HEK293 (cell line): ENCODE results near the gene OCRL.

Source experiments
- CTCF ChIA-PET: fragments of 350-600 bp; formaldehyde crosslinking; extraction: SDS; loops from one replicate; lab custom pipeline; 2021; ENCODE audit warnings: antibody characterized with exemption; lab: Yijun Ruan, JAX
- POLR2A ChIA-PET: fragments of 300-600 bp; formaldehyde crosslinking; extraction: SDS; loops from one replicate; lab custom pipeline; 2020; ENCODE audit warnings: antibody characterized with exemption, inconsistent platforms; lab: Yijun Ruan, JAX
- H3K27ac ChIP-seq: fragments of 200-500 bp; sonication (Bioruptor generic); 2 replicates; pipeline ENCODE4 v1.5.1; 2014; ENCODE audit warnings: low read depth, low read length, control low read depth, inconsistent platforms; ENCODE audit errors: extremely low read depth
- H3K36me3 ChIP-seq, 2 experiments: fragments of 200-500 bp in 1 of 2; sonication (Bioruptor generic) in 1 of 2; 1 replicate in 1 of 2; 2 replicates in 1 of 2; pipeline ENCODE4 v1.5.1; 2014 to 2017; ENCODE audit warnings: inconsistent platforms in 2 of 2, low read length in 2 of 2; ENCODE audit not compliant: control insufficient read depth in 2 of 2, insufficient read depth in 1 of 2
- H3K4me1 ChIP-seq: fragments of 200-500 bp; sonication (Bioruptor generic); 2 replicates; pipeline ENCODE4 v1.5.1; 2014; ENCODE audit warnings: mild to moderate bottlenecking, low read length, inconsistent platforms; ENCODE audit not compliant: control insufficient read depth, insufficient read depth
- H3K4me3 ChIP-seq: 2 replicates; pipeline ENCODE4 v1.5.1; 2011; ENCODE audit warnings: low read depth, mild to moderate bottlenecking, control low read depth, low read length, moderate library complexity
- H3K9me3 ChIP-seq: fragments of 200-500 bp; sonication (Bioruptor generic); 2 replicates; pipeline ENCODE4 v1.5.1; 2014; ENCODE audit warnings: low read depth, low read length, inconsistent platforms; ENCODE audit not compliant: control insufficient read depth, insufficient read depth
- HIC1 ChIP-seq: fragments of 450-650 bp; formaldehyde crosslinking; IDR thresholded peaks from 2 replicates; pipeline ENCODE4 v1.5.1; 2016; ENCODE audit warnings: missing biosample characterization, missing genetic modification characterization
- MYNN ChIP-seq: fragments of 450-650 bp; formaldehyde crosslinking; IDR thresholded peaks from 2 replicates; pipeline ENCODE4 v1.5.1; 2016; ENCODE audit warnings: missing biosample characterization, missing genetic modification characterization, borderline replicate concordance
- MZF1 ChIP-seq: fragments of 450-650 bp; formaldehyde crosslinking; IDR thresholded peaks from 2 replicates; pipeline ENCODE4 v1.5.1; 2017; ENCODE audit warnings: missing biosample characterization, missing genetic modification characterization, borderline replicate concordance
- PRDM10 ChIP-seq: fragments of 450-650 bp; formaldehyde crosslinking; IDR thresholded peaks from 2 replicates; pipeline ENCODE4 v1.5.1; 2016; ENCODE audit warnings: missing biosample characterization, missing genetic modification characterization
- SP2 ChIP-seq: fragments of 450-650 bp; formaldehyde crosslinking; IDR thresholded peaks from 2 replicates; pipeline ENCODE4 v1.5.1; 2016; ENCODE audit warnings: missing biosample characterization, missing genetic modification characterization
- ZBTB7A ChIP-seq: fragments of 450-650 bp; formaldehyde crosslinking; IDR thresholded peaks from 2 replicates; pipeline ENCODE4 v1.5.1; 2016; ENCODE audit warnings: low read depth, missing biosample characterization, missing genetic modification characterization
- ZIC2 ChIP-seq: fragments of 450-650 bp; formaldehyde crosslinking; IDR thresholded peaks from 2 replicates; pipeline ENCODE4 v1.5.1; 2016; ENCODE audit warnings: missing biosample characterization, missing genetic modification characterization
- ZNF133 ChIP-seq: fragments of 450-650 bp; formaldehyde crosslinking; IDR thresholded peaks from 2 replicates; pipeline ENCODE4 v1.5.1; 2016; ENCODE audit warnings: missing biosample characterization, missing genetic modification characterization
- ZNF19 ChIP-seq: fragments of 450-650 bp; formaldehyde crosslinking; IDR thresholded peaks from 2 replicates; pipeline ENCODE4; 2016; ENCODE audit warnings: missing biosample characterization, missing genetic modification characterization, low read depth
- ZNF274 ChIP-seq, 2 experiments: fragments of 200-500 bp in 1 of 2; fragments of 450-650 bp in 1 of 2; sonication (Bioruptor generic) in 1 of 2; formaldehyde crosslinking in 1 of 2; IDR thresholded peaks; 2 replicates each; pipeline versions ENCODE4 v1.5.1 to v1.6.1; 2014 to 2016; ENCODE audit warnings: borderline replicate concordance in 1 of 2, inconsistent platforms in 1 of 2, low read length in 1 of 2, missing biosample characterization in 1 of 2, missing genetic modification characterization in 1 of 2
- ZNF280D ChIP-seq: fragments of 450-650 bp; formaldehyde crosslinking; IDR thresholded peaks from 2 replicates; pipeline ENCODE4 v1.5.1; 2016; ENCODE audit warnings: missing biosample characterization, missing genetic modification characterization
- ZNF423 ChIP-seq: fragments of 450-650 bp; formaldehyde crosslinking; IDR thresholded peaks from 2 replicates; pipeline ENCODE4 v1.5.1; 2016; ENCODE audit warnings: missing biosample characterization, missing genetic modification characterization
- ZNF513 ChIP-seq: fragments of 450-650 bp; IDR thresholded peaks from 2 replicates; pipeline ENCODE4 v1.5.1; 2018; ENCODE audit warnings: missing biosample characterization, missing genetic modification characterization
- ZNF768 ChIP-seq: fragments of 450-650 bp; formaldehyde crosslinking; IDR thresholded peaks from 2 replicates; pipeline ENCODE4 v1.5.1; 2018; ENCODE audit warnings: missing biosample characterization, mild to moderate bottlenecking, missing genetic modification characterization
- ZNF830 ChIP-seq: fragments of 450-650 bp; IDR thresholded peaks from 2 replicates; pipeline ENCODE4 v1.5.0; 2018; ENCODE audit warnings: missing biosample characterization, missing genetic modification characterization, low read depth, mild to moderate bottlenecking, moderate library complexity
- ZNF837 ChIP-seq: fragments of 450-650 bp; formaldehyde crosslinking; IDR thresholded peaks from 2 replicates; pipeline ENCODE4 v1.5.1; 2016; ENCODE audit warnings: missing biosample characterization, missing genetic modification characterization
- TF ChIP-seq, protein P1 (sequence below): sonication (generic); formaldehyde crosslinking; IDR thresholded peaks from 2 replicates; pipeline ENCODE4 v1.8.1; 2022; ENCODE audit warnings: mild to moderate bottlenecking, moderate library complexity, missing genetic modification reagents
- TF ChIP-seq, protein P2 (sequence below): fragments of 450-650 bp; IDR thresholded peaks from 2 replicates; pipeline ENCODE4 v1.5.1; 2018; ENCODE audit warnings: missing biosample characterization, mild to moderate bottlenecking, missing genetic modification characterization
- TF ChIP-seq, protein P3 (sequence below): fragments of 450-650 bp; formaldehyde crosslinking; optimal IDR thresholded peaks from 2 replicates; pipeline ENCODE3; 2016; ENCODE audit warnings: missing biosample characterization, mild to moderate bottlenecking, missing genetic modification characterization
- TF ChIP-seq, protein P4 (sequence below): fragments of 450-650 bp; formaldehyde crosslinking; IDR thresholded peaks from 2 replicates; pipeline ENCODE4 v1.5.1; 2016; ENCODE audit warnings: missing biosample characterization, missing genetic modification characterization

OCRL gene

GRCh38 chrX:129608496-129608895 lies 68.4 kb downstream of the OCRL start:
- CTCF ChIA-PET, result interaction anchor here (0.6 to 4.1 kb wide), 17 partner anchors 8 to 1308 kb away, joined by 3 to 59 read pairs (median 4); no protein-coding TSS in a partner anchor
- TF ChIP-seq, protein P1, sequence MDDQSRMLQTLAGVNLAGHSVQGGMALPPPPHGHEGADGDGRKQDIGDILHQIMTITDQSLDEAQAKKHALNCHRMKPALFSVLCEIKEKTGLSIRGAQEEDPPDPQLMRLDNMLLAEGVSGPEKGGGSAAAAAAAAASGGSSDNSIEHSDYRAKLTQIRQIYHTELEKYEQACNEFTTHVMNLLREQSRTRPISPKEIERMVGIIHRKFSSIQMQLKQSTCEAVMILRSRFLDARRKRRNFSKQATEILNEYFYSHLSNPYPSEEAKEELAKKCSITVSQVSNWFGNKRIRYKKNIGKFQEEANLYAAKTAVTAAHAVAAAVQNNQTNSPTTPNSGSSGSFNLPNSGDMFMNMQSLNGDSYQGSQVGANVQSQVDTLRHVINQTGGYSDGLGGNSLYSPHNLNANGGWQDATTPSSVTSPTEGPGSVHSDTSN (CRISPR knock-in tag), result no peak
- no peak for TF ChIP-seq ZNF19 (tag by site-specific recombination)
- no peak for TF ChIP-seq ZIC2
- TF ChIP-seq ZNF768, result no peak
- TF ChIP-seq SP2 (tag by site-specific recombination), result no peak
- no peak for TF ChIP-seq MYNN (tag by site-specific recombination)
- TF ChIP-seq, protein P2, sequence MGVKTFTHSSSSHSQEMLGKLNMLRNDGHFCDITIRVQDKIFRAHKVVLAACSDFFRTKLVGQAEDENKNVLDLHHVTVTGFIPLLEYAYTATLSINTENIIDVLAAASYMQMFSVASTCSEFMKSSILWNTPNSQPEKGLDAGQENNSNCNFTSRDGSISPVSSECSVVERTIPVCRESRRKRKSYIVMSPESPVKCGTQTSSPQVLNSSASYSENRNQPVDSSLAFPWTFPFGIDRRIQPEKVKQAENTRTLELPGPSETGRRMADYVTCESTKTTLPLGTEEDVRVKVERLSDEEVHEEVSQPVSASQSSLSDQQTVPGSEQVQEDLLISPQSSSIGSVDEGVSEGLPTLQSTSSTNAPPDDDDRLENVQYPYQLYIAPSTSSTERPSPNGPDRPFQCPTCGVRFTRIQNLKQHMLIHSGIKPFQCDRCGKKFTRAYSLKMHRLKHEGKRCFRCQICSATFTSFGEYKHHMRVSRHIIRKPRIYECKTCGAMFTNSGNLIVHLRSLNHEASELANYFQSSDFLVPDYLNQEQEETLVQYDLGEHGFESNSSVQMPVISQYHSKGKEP (tag by site-specific recombination), result no peak
- no peak for TF ChIP-seq ZNF280D
- no peak for TF ChIP-seq ZNF513 (tag by site-specific recombination)
- TF ChIP-seq ZNF837 (tag by site-specific recombination), result no peak
- no peak for TF ChIP-seq ZNF423 (tag by site-specific recombination)
- TF ChIP-seq ZBTB7A (tag by site-specific recombination), result no peak
- no peak for TF ChIP-seq PRDM10
- TF ChIP-seq, protein P3, sequence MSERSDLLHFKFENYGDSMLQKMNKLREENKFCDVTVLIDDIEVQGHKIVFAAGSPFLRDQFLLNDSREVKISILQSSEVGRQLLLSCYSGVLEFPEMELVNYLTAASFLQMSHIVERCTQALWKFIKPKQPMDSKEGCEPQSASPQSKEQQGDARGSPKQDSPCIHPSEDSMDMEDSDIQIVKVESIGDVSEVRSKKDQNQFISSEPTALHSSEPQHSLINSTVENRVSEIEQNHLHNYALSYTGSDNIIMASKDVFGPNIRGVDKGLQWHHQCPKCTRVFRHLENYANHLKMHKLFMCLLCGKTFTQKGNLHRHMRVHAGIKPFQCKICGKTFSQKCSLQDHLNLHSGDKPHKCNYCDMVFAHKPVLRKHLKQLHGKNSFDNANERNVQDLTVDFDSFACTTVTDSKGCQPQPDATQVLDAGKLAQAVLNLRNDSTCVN, result no peak
- TF ChIP-seq ZNF133, result no peak
- no peak for TF ChIP-seq MZF1
- TF ChIP-seq, protein P4, sequence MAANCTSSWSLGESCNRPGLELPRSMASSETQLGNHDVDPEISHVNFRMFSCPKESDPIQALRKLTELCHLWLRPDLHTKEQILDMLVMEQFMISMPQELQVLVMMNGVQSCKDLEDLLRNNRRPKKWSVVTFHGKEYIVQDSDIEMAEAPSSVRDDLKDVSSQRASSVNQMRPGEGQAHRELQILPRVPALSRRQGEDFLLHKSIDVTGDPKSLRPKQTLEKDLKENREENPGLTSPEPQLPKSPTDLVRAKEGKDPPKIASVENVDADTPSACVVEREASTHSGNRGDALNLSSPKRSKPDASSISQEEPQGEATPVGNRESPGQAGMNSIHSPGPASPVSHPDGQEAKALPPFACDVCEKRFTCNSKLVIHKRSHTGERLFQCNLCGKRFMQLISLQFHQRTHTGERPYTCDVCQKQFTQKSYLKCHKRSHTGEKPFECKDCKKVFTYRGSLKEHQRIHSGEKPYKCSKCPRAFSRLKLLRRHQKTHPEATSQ (tag by site-specific recombination), result no peak
- no peak for TF ChIP-seq HIC1 (tag by site-specific recombination)
- TF ChIP-seq ZNF274 (IDR thresholded peaks at IDR 0.05; ENCODE audit: low read length), result no peak
- no peak for TF ChIP-seq ZNF274 (tag by site-specific recombination; IDR thresholded peaks at IDR 0.05; ENCODE audit: borderline replicate concordance)
- TF ChIP-seq ZNF830 (tag by site-specific recombination), result no peak
- TF ChIP-seq, all 188 proteins: peak for 0
- Histone ChIP-seq H3K9me3 (no peaks in the 10 kb centered on the region), H3K27ac (no peak overlapping the region), H3K4me1 (no peaks in the 10 kb centered on the region), H3K4me3 (no peak overlapping the region), H3K36me3 (no peaks in the 10 kb centered on the region)
- POLR2A ChIA-PET, result no interaction called here
